Testis (tissue), 2 donors: ENCODE results near the gene AUTS2.

Experiments
- POLR2A ChIP-seq: fragments of 450-650 bp; IDR thresholded peaks from one replicate; pipeline ENCODE4 v1.6.1; 2017; ENCODE audit warnings: antibody characterized with exemption, mild to moderate bottlenecking, moderate library complexity
- TF ChIP-seq, protein P1 (sequence below), 3 experiments: fragments of 450-650 bp in 2 of 3; fragments of 200-600 bp in 1 of 3; sonication (generic) in 1 of 3; IDR thresholded peaks; one replicate each; pipeline ENCODE4 v1.5.1; 2016 to 2019; ENCODE audit warnings: antibody characterized with exemption in 3 of 3, mild to moderate bottlenecking in 2 of 3, moderate library complexity in 1 of 3

DNA sequence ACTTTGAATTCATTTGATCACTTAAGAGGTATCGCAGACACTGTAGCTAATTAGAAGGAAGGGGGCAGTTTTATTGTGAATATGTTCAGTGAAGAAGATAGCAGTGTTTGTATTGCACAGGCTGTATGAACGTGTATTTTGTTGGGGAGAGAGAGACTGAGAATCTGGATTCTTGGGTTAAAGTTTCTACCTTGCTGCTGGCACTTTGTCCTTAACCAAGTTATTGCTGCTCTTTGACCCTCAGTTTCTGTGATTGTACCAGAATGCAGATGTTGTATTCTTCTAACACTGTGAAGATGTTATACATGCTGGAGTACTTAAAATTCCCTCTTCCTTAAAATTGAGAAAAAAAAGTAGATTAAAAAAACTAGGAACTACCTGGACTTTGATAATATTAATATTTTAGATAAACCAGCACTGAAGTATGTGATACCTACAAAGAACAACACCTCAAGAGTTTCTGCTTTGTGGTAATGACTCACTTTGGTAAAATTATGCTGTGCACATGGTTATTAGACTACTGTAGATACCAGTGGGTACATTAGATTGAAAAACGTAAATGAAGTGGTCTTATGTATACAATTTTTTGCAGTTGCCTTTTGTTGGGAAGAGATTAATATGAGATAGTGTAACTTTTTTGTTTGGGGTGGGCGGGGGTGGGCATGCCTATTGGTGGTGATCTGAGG, 321.3 kb downstream of the AUTS2 start:
- TF ChIP-seq, protein P1, sequence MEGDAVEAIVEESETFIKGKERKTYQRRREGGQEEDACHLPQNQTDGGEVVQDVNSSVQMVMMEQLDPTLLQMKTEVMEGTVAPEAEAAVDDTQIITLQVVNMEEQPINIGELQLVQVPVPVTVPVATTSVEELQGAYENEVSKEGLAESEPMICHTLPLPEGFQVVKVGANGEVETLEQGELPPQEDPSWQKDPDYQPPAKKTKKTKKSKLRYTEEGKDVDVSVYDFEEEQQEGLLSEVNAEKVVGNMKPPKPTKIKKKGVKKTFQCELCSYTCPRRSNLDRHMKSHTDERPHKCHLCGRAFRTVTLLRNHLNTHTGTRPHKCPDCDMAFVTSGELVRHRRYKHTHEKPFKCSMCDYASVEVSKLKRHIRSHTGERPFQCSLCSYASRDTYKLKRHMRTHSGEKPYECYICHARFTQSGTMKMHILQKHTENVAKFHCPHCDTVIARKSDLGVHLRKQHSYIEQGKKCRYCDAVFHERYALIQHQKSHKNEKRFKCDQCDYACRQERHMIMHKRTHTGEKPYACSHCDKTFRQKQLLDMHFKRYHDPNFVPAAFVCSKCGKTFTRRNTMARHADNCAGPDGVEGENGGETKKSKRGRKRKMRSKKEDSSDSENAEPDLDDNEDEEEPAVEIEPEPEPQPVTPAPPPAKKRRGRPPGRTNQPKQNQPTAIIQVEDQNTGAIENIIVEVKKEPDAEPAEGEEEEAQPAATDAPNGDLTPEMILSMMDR (IDR thresholded peaks at IDR 0.05): no peak
- no peak for TF ChIP-seq POLR2A
